ENCODE results near the gene LRRC75B. TPM values are rescaled to one million over a fixed set of nuclear protein-coding genes. Genes with fewer than 3 reads are reported as not detected.

The LRRC75B gene
- polyA plus RNA-seq, 3 donors, result 33.6 to 45.7 (median 42.2) TPM

GRCh38 chr22:24588757-24589481, 4.0 kb downstream of the LRRC75B start:
- no peak for DNase-seq

GRCh38 chr22:24588381-24588756, 4.5 kb downstream of the LRRC75B start:
- DNase-seq, result no peak

- no peak for DNase-seq
Observed at GRCh38 chr22:24587948-24588347, 4.9 kb downstream of the LRRC75B start.

GRCh38 chr22:24587251-24587650, 5.6 kb downstream of the LRRC75B start:
- DNase-seq, result no peak

GRCh38 chr22:24585927-24586546, 6.8 kb downstream of the LRRC75B start:
- DNase-seq, result no peak

GRCh38 chr22:24585461-24585860, 7.4 kb downstream of the LRRC75B start:
- DNase-seq, result no peak

GRCh38 chr22:24584871-24585411, 7.9 kb downstream of the LRRC75B start:
- no peak for DNase-seq

- DNase-seq, result no peak
Observed at GRCh38 chr22:24584166-24584790, 8.6 kb downstream of the LRRC75B start.

- DNase-seq, result no peak
Observed at GRCh38 chr22:24583221-24584165, 9.4 kb downstream of the LRRC75B start.

- DNase-seq, result no peak
Observed at GRCh38 chr22:24582056-24582814, 10.6 kb downstream of the LRRC75B start.

- DNase-seq, result no peak
Observed at GRCh38 chr22:24580276-24580675, 12.6 kb downstream of the LRRC75B start.

- DNase-seq, result no peak
Observed at GRCh38 chr22:24579258-24579601, 13.6 kb downstream of the LRRC75B start.

GRCh38 chr22:24578355-24579257, 14.3 kb downstream of the LRRC75B start:
- DNase-seq, result peak; percentile 31

- no peak for DNase-seq
Observed at GRCh38 chr22:24576778-24577177, 16.1 kb downstream of the LRRC75B start.

GRCh38 chr22:24571266-24571665, 21.6 kb downstream of the LRRC75B start:
- DNase-seq, result no peak

- DNase-seq, result no peak
Observed at GRCh38 chr22:24567668-24568067, 25.2 kb downstream of the LRRC75B start.

- no peak for DNase-seq
Observed at GRCh38 chr22:24566899-24567511, 25.9 kb downstream of the LRRC75B start.

- no peak for DNase-seq
Observed at GRCh38 chr22:24565077-24565476, 27.8 kb downstream of the LRRC75B start.

- DNase-seq, result no peak
Observed at GRCh38 chr22:24564376-24565058, 28.4 kb downstream of the LRRC75B start.

Measured in renal pelvis (tissue), 4 donors.